HL-60 (cell line): ENCODE data around the gene DENND4C.

Experiments
- DNase-seq, 2 experiments: peaks; one replicate each; pipeline ENCODE4 v3.0.0-alpha.2; 2010 to 2020; ENCODE audit warnings: low read depth in 1 of 2, low spot score in 1 of 2
- H3K27ac ChIP-seq: fragments of 250-450 bp; sonication (Bioruptor Pico); replicated peaks from 2 replicates; pipeline ENCODE4 v1.5.1; 2020; ENCODE audit warnings: mild to moderate bottlenecking, moderate library complexity
- H3K27me3 ChIP-seq: fragments of 250-450 bp; sonication (Bioruptor Pico); 2 replicates; pipeline ENCODE4 v1.5.1; 2021; ENCODE audit warnings: mild to moderate bottlenecking, moderate library complexity; ENCODE audit not compliant: insufficient read depth, poor library complexity, severe bottlenecking
- H3K4me3 ChIP-seq: replicated peaks from 2 replicates; pipeline ENCODE4 v1.5.1; 2011; ENCODE audit warnings: mild to moderate bottlenecking, control low read depth, low read length; ENCODE audit not compliant: insufficient read depth
- GABPA ChIP-seq: IDR thresholded peaks from 2 replicates; pipeline ENCODE4 v1.6.1; 2012; ENCODE audit warnings: low read depth
- POLR2AphosphoS5 ChIP-seq: IDR thresholded peaks from 2 replicates; pipeline ENCODE4 v1.6.1; 2012; ENCODE audit warnings: low read depth
- SPI1 ChIP-seq: IDR thresholded peaks from 2 replicates; pipeline ENCODE4 v1.6.1; 2012; ENCODE audit warnings: low read depth, mild to moderate bottlenecking, borderline replicate concordance
- TF ChIP-seq, protein P1 (sequence below): IDR thresholded peaks from one replicate; pipeline ENCODE4 v1.5.1; 2011; ENCODE audit warnings: low read length, control low read depth, inconsistent platforms; ENCODE audit not compliant: insufficient read depth
- TF ChIP-seq, protein P2 (sequence below): IDR thresholded peaks from 2 replicates; pipeline ENCODE4 v1.6.1; 2012; ENCODE audit warnings: low read depth; ENCODE audit not compliant: insufficient replicate concordance

DENND4C gene

DNA sequence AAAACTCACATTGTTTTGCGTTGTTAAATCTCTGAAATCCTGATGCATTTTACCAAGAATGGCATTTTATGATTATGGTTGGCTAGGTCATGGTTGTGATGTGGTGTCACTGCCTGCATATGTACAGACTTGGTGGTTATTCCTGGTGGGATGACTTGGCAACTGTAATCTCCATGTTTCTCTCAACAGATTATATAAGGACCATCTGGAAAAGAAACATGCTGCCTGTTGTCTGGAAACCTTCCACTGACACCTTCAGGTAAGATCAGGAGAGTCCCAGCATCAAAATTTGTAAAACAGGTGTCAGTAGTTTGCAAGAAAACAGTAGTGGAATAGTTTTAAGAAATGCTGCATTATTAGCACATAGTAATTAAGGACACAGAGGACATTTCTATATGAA lies 175.3 kb downstream of the DENND4C start:
- Histone ChIP-seq H3K4me3 (no peak overlapping the region), H3K27ac (no peak overlapping the region), H3K27me3 (no peaks in the 10 kb centered on the region)
- TF ChIP-seq SPI1 (no peak), GABPA (no peak)
- TF ChIP-seq, protein P1, sequence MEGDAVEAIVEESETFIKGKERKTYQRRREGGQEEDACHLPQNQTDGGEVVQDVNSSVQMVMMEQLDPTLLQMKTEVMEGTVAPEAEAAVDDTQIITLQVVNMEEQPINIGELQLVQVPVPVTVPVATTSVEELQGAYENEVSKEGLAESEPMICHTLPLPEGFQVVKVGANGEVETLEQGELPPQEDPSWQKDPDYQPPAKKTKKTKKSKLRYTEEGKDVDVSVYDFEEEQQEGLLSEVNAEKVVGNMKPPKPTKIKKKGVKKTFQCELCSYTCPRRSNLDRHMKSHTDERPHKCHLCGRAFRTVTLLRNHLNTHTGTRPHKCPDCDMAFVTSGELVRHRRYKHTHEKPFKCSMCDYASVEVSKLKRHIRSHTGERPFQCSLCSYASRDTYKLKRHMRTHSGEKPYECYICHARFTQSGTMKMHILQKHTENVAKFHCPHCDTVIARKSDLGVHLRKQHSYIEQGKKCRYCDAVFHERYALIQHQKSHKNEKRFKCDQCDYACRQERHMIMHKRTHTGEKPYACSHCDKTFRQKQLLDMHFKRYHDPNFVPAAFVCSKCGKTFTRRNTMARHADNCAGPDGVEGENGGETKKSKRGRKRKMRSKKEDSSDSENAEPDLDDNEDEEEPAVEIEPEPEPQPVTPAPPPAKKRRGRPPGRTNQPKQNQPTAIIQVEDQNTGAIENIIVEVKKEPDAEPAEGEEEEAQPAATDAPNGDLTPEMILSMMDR, result no peak
- TF ChIP-seq, protein P2, sequence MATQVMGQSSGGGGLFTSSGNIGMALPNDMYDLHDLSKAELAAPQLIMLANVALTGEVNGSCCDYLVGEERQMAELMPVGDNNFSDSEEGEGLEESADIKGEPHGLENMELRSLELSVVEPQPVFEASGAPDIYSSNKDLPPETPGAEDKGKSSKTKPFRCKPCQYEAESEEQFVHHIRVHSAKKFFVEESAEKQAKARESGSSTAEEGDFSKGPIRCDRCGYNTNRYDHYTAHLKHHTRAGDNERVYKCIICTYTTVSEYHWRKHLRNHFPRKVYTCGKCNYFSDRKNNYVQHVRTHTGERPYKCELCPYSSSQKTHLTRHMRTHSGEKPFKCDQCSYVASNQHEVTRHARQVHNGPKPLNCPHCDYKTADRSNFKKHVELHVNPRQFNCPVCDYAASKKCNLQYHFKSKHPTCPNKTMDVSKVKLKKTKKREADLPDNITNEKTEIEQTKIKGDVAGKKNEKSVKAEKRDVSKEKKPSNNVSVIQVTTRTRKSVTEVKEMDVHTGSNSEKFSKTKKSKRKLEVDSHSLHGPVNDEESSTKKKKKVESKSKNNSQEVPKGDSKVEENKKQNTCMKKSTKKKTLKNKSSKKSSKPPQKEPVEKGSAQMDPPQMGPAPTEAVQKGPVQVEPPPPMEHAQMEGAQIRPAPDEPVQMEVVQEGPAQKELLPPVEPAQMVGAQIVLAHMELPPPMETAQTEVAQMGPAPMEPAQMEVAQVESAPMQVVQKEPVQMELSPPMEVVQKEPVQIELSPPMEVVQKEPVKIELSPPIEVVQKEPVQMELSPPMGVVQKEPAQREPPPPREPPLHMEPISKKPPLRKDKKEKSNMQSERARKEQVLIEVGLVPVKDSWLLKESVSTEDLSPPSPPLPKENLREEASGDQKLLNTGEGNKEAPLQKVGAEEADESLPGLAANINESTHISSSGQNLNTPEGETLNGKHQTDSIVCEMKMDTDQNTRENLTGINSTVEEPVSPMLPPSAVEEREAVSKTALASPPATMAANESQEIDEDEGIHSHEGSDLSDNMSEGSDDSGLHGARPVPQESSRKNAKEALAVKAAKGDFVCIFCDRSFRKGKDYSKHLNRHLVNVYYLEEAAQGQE, result no peak
- no peak for DNase-seq

DNA sequence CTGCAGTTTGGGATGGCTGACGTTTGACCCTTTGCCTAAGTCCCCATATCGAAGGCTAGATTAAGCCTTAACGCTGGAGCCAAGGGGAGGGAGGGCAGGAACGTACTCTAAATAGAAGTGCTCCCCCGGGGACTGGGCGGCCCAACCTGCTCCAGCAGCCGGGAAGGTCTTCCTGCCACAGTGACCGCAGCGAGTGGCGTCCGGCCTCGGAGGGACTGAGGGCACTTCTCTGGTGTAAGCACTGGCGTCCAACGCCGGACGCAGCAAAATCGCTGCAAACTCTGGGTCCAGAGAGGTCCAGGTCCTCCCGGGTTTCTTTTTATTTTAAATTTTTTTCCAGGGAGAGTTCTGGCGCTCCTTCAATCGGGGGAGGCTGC lies 177.8 kb downstream of the DENND4C start:
- Histone ChIP-seq H3K27me3 (no peaks in the 10 kb centered on the region), H3K4me3 (peak overlapping the region; percentile 68), H3K27ac (no peak overlapping the region)
- no peak for DNase-seq
- TF ChIP-seq, protein P2, result no peak
- TF ChIP-seq POLR2AphosphoS5 (no peak), SPI1 (no peak), GABPA (no peak)
- TF ChIP-seq, protein P1, result no peak

DNA sequence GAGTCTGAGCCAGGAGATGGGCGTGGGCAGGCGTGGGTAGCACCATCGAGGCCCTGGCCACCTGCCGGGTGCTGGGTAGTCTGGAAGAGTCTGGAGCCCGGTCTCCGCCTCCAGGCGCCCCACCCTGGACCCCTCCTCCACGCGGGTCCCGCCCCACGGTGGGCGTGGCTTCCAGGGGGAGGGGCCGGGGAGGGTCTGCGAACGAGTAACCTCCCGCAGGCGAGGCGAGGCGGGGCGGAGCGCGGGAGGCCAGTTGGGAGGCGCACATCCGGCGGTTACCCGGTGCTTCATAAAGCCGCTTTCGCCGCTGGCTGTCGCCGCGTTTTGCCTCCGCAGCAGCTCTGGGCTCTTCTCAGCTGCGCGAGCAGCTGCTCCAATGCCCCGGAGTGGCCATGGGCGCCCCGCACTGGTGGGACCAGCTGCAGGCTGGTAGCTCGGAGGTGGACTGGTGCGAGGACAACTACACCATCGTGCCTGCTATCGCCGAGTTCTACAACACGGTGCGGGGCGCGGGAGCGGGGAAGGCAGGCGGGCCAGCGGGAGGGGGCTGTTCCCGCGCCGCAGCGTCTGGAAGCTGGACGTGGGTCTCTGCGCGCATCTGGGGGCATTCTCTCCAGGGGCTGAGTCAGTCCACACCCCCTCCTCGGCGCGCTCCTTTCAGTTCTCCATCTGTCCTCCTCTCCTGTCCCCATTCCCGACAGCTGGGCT lies 178.4 kb downstream of the DENND4C start, which contains the start of gene ACER2:
Gene ACER2, plus strand, starts transcription at position 317 of the 708 bp plus-strand sequence. Its CDS starts 76 bp downstream, at position 393.
- peak; percentile 43 to 67 for DNase-seq
- Histone ChIP-seq H3K4me3 (peak within 1 kb of the TSS; percentile 68), H3K27me3 (no peaks in the 10 kb centered on the region), H3K27ac (no peak within 1 kb of the TSS)
- 0 out of 2 replicates have a peak, but pooled peaks have one; percentile 24 for TF ChIP-seq GABPA
- no peak for TF ChIP-seq SPI1
- TF ChIP-seq, protein P2, result no peak
